Stimulated activated CD4-positive, alpha-beta T cell treated with anti-CD3 and anti-CD28 coated beads, Interleukin-1b, Interleukin-23, amount 100 ng/mL, for 1 hour (primary cell): ENCODE results near the gene C5orf22.

Experiments
- DNase-seq, 2 donors: peaks; one replicate each; pipeline ENCODE4 v3.0.0-alpha.2; 2020; ENCODE audit warnings: low read depth in 2 of 2

Gene C5orf22

DNA sequence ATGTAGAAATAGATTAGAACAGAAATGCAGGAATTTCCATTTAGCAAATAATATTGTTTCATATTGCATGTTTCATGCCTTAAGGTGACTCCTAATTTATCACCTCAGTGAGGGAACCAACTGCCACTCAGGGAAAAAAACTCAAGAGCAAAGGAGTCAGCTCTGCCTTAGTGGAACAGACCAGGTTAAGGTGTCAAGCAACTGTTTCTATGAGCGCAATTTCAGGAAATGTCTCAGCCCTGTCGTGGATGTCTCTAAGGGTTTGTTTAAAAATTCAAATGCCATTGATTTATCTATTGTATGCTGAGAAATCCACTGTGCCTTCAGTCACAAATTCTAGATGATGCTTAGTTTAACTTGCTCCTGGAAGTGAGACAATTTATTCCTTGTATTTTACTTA, 72.1 kb downstream of the C5orf22 start:
- DNase-seq = no peak

DNA sequence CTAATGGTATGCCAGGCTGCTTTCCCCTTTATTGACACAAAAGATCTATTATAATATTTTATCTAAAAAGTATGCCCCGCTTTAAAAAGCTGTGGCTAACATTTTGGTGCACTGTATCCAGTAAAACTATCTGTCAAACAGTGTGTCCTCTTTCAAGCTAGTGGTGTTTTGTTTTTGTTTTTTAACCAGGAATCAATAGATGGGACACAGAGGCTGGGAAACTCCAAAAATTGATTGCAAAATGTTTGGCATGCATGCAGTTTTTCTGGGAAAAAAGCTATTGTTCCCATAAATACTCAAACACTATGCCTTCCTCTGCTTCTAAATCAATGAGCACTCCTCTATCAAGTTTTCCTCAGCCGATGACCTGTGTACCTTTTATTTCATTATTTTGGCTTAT, 72.5 kb downstream of the C5orf22 start:
- no peak for DNase-seq
